Spleen (tissue), 11 donors: ENCODE results near the gene TTC34. TPM values are rescaled to one million over a fixed set of nuclear protein-coding genes. Genes with fewer than 3 reads are reported as not detected.
A peak's percentile ranks its signal among the peaks of the same experiment; 100 is the strongest.
"Not testable (repeated sequence)": the region's sequence is repeated elsewhere in the genome, so short reads cannot be mapped to it uniquely, and the experiment has no call there.

Experiments used
- DNase-seq: peaks from one replicate; pipeline ENCODE4 v3.0.0-alpha.2; 2020
- H3K27ac ChIP-seq, 8 donors: fragments of 200-600 bp; sonication (generic) in 7 of 8; 1 replicate in 4 of 8; 2 replicates in 4 of 8; pipeline versions ENCODE4 v1.5.0 to v1.8.0; 2016 to 2021; ENCODE audit warnings: inconsistent platforms in 4 of 8, mild to moderate bottlenecking in 4 of 8, moderate library complexity in 1 of 8
- H3K27me3 ChIP-seq, 7 donors: fragments of 200-600 bp; sonication (generic) in 6 of 7; replicated peaks in 1 of 7; 1 replicate in 4 of 7; 2 replicates in 3 of 7; pipeline versions ENCODE4 v1.5.0 to v1.8.0; 2016 to 2021; ENCODE audit warnings: inconsistent platforms in 3 of 7, mild to moderate bottlenecking in 1 of 7
- H3K36me3 ChIP-seq, 6 donors: fragments of 200-600 bp; sonication (generic) in 5 of 6; 1 replicate in 4 of 6; 2 replicates in 2 of 6; pipeline versions ENCODE4 v1.5.0 to v1.8.0; 2016 to 2021; ENCODE audit warnings: inconsistent platforms in 2 of 6
- H3K4me1 ChIP-seq, 6 donors: fragments of 200-600 bp; sonication (generic) in 5 of 6; 1 replicate in 3 of 6; 2 replicates in 3 of 6; pipeline versions ENCODE4 v1.5.0 to v1.8.0; 2016 to 2021; ENCODE audit warnings: inconsistent platforms in 3 of 6
- H3K4me3 ChIP-seq, 8 donors: fragments of 200-600 bp; sonication (generic) in 7 of 8; 1 replicate in 4 of 8; 2 replicates in 4 of 8; pipeline versions ENCODE4 v1.5.0 to v1.8.0; 2016 to 2021; ENCODE audit warnings: inconsistent platforms in 4 of 8, mild to moderate bottlenecking in 4 of 8, moderate library complexity in 2 of 8
- H3K9me3 ChIP-seq, 8 donors: fragments of 200-600 bp; sonication (generic) in 7 of 8; 1 replicate in 4 of 8; 2 replicates in 4 of 8; pipeline versions ENCODE4 v1.5.0 to v1.8.0; 2016 to 2021; ENCODE audit warnings: inconsistent platforms in 4 of 8
- CTCF ChIP-seq, 11 experiments: fragments of 200-600 bp in 7 of 11; fragments of 450-650 bp in 4 of 11; sonication (generic) in 4 of 11; IDR thresholded peaks in 8 of 11; conservative IDR thresholded peaks in 3 of 11; 1 replicate in 7 of 11; 2 replicates in 4 of 11; pipeline versions ENCODE4 v1.4.0 to v1.8.0; 2016 to 2021; ENCODE audit warnings: antibody characterized with exemption in 11 of 11, inconsistent platforms in 4 of 11, mild to moderate bottlenecking in 1 of 11
- POLR2A ChIP-seq, 3 donors: fragments of 450-650 bp; IDR thresholded peaks; one replicate each; pipeline ENCODE4 v1.5.1; 2017; ENCODE audit warnings: antibody characterized with exemption in 3 of 3, mild to moderate bottlenecking in 1 of 3
- POLR2AphosphoS5 ChIP-seq, 3 donors: sonication (generic); formaldehyde crosslinking; IDR thresholded peaks; one replicate each; pipeline ENCODE4 v1.5.1; 2017; ENCODE audit warnings: antibody characterized with exemption in 3 of 3
- WGBS, 5 donors: extraction: QIAGEN DNeasy Blood & Tissue Kit in 3 of 5; methylation state at CpG; one replicate each; pipeline versions ENCODE4 v1.1.5 to v1.1.7; 2013 to 2018; 5-methylcytosine and 5-hydroxymethylcytosine counted together
- intact Hi-C: fragments of 100-400 bp; cut with DNase I; formaldehyde crosslinking; loops from one replicate; pipeline ENCODE4 v1.15.0; 2023; ENCODE audit warnings: low total_unique reads
- polyA plus RNA-seq, 3 donors: library from polyadenylated mRNA; stranded (reverse); fragments of 200-250 nt; gene quantifications; one replicate each; pipeline ENCODE4 v1.2.1, GENCODE V29; 2013
- total RNA-seq, 7 donors: library from RNA; depleted of rRNA in 3 of 7; stranded (reverse); fragments of >200 nt in 3 of 7; fragmentation: NEBNext Ultra II Directional in 4 of 7; extraction: Animal tissue kit (Norgen Biotek cat#: 25700) in 4 of 7; gene quantifications; one replicate each; pipeline versions ENCODE4 v1.1.0 to v1.2.1, GENCODE V29; 2016 to 2021
- donor health status: healthy with polysubstance abuse.
- donor health status: DM: no; HTN: no; CAD: no; lungs with moderate emphysema.
- donor health status: DM: no; HTN: no; CAD: no.
- donor health status: Bipolar disorder and iron deficiency.
- donor health status: healthy.
- donor health status: DM: no; HTN: no; CAD: no.
- donor health status: DM: yes; HTN: yes; CAD: no.

Gene TTC34
- total and polyA plus RNA-seq, 10 donors, result 0.09 to 2.8 (median 1.4) TPM

GRCh38 chr1:2802421-2802961, 998 bp upstream of the TTC34 start:
- Histone ChIP-seq H3K4me3 (no peak overlapping the region), H3K36me3 (no peaks in the 10 kb centered on the region), H3K27ac (no peak overlapping the region), H3K27me3 (peaks cover 0 to 88% (median 24%) of the 10 kb centered on the region in 7 donors), H3K4me1 (no peaks in the 10 kb centered on the region), H3K9me3 (no peaks in the 10 kb centered on the region)
- peak; percentile 53 for DNase-seq
- intact Hi-C loops, result no loop called here
- no peak for TF ChIP-seq POLR2A (IDR thresholded peaks at IDR 0.05)
- no peak for TF ChIP-seq POLR2AphosphoS5 (IDR thresholded peaks at IDR 0.05)
- TF ChIP-seq CTCF (IDR thresholded peaks at IDR 0.05 in 8 of 11, conservative IDR thresholded peaks at IDR 0.05 in 3 of 11), result no peak
- WGBS, 5 donors, result 73 to 84% (median 79%) methylated on average over 7 to 10 of the region's 10 CpGs

GRCh38 chr1:2801046-2801445, 447 bp downstream of the TTC34 start:
- no peaks in the 10 kb centered on the region for H3K4me1 ChIP-seq
- 55 to 85% (median 75%) methylated on average over 7 to 11 of the region's 11 CpGs for WGBS, 5 donors
- no peaks in the 10 kb centered on the region for H3K36me3 ChIP-seq
- intact Hi-C loops, result no loop called here
- no peak overlapping the region for H3K27ac ChIP-seq
- peaks cover 0 to 81% (median 20%) of the 10 kb centered on the region in 7 donors for H3K27me3 ChIP-seq
- TF ChIP-seq POLR2AphosphoS5 (IDR thresholded peaks at IDR 0.05) (no peak), POLR2A (IDR thresholded peaks at IDR 0.05) (no peak), CTCF (IDR thresholded peaks at IDR 0.05 in 8 of 11, conservative IDR thresholded peaks at IDR 0.05 in 3 of 11) (no peak)
- peak; percentile 62 for DNase-seq
- peaks cover 0 to 2% (median 0%) of the 10 kb centered on the region in 8 donors for H3K9me3 ChIP-seq
- no peak overlapping the region for H3K4me3 ChIP-seq

GRCh38 chr1:2800664-2801045, 838 bp downstream of the TTC34 start:
- intact Hi-C loops, result no loop called here
- H3K4me3 ChIP-seq, result no peak overlapping the region
- H3K9me3 ChIP-seq, result peaks cover 0 to 6% (median 0%) of the 10 kb centered on the region in 8 donors
- H3K4me1 ChIP-seq, result no peaks in the 10 kb centered on the region
- peaks cover 0 to 77% (median 18%) of the 10 kb centered on the region in 7 donors for H3K27me3 ChIP-seq
- no peak overlapping the region for H3K27ac ChIP-seq
- H3K36me3 ChIP-seq, result no peaks in the 10 kb centered on the region
- DNase-seq, result peak; percentile 62
- TF ChIP-seq CTCF (IDR thresholded peaks at IDR 0.05 in 8 of 11, conservative IDR thresholded peaks at IDR 0.05 in 3 of 11) (no peak), POLR2A (IDR thresholded peaks at IDR 0.05) (no peak), POLR2AphosphoS5 (IDR thresholded peaks at IDR 0.05) (no peak)
- WGBS, 5 donors, result 73 to 89% (median 77%) methylated on average over 3 to 12 of the region's 12 CpGs

- TF ChIP-seq POLR2A (IDR thresholded peaks at IDR 0.05), result no peak
- TF ChIP-seq CTCF (IDR thresholded peaks at IDR 0.05 in 8 of 11, conservative IDR thresholded peaks at IDR 0.05 in 3 of 11), result no peak
- TF ChIP-seq POLR2AphosphoS5 (IDR thresholded peaks at IDR 0.05), result no peak
- intact Hi-C loops, result no loop called here
- peak; percentile 71 for DNase-seq
- H3K27ac ChIP-seq, result no peak overlapping the region
- no peaks in the 10 kb centered on the region for H3K36me3 ChIP-seq
- H3K9me3 ChIP-seq, result peaks cover 0 to 13% (median 6%) of the 10 kb centered on the region in 8 donors
- 84 to 93% (median 90%) methylated on average over 36 to 49 of the region's 49 CpGs for WGBS, 5 donors
- H3K4me3 ChIP-seq, result no peak overlapping the region
- H3K27me3 ChIP-seq, result peaks cover 0 to 77% (median 18%) of the 10 kb centered on the region in 7 donors
- H3K4me1 ChIP-seq, result no peaks in the 10 kb centered on the region
These were observed 1.5 kb downstream of the TTC34 start for GRCh38 chr1:2799811-2800663.

- Histone ChIP-seq H3K27me3 (peaks cover 0 to 73% (median 18%) of the 10 kb centered on the region in 7 donors), H3K9me3 (peaks cover 0 to 23% (median 17%) of the 10 kb centered on the region in 8 donors)
- H3K4me1 ChIP-seq, intact Hi-C loops, H3K4me3 ChIP-seq, H3K36me3 ChIP-seq, H3K27ac ChIP-seq: not testable (repeated sequence)
- DNase-seq, result peak; percentile 27
- WGBS, 5 donors, result 94 to 100% (median 96%) methylated on average over 7 of the region's 7 CpGs
These were observed 2.5 kb downstream of the TTC34 start for GRCh38 chr1:2798958-2799357.
